Fibroblast of the aortic adventitia (primary cell): ENCODE measurements around the gene PRKG1. TPM values are rescaled to one million over a fixed set of nuclear protein-coding genes. Genes with fewer than 3 reads are reported as not detected.

ENCODE experiments used
- DNase-seq: peaks from one replicate; pipeline ENCODE4 v3.0.0-alpha.2; 2010; ENCODE audit warnings: low read depth
- H3K4me3 ChIP-seq: 2 replicates; pipeline ENCODE4 v1.5.1; 2011; ENCODE audit warnings: low read depth, mild to moderate bottlenecking, control low read depth, low read length, moderate library complexity
- total RNA-seq: library from RNA; depleted of rRNA; stranded (reverse); fragments of >200 nt; gene quantifications from 2 replicates; pipeline ENCODE4 v1.2.3, GENCODE V29; 2012; ENCODE audit warnings: low replicate concordance
- TF ChIP-seq, protein P1 (sequence below): IDR thresholded peaks from 2 replicates; pipeline ENCODE4 v1.5.1; 2011; ENCODE audit warnings: mild to moderate bottlenecking, low read length, control low read depth, inconsistent platforms; ENCODE audit not compliant: insufficient read depth

PRKG1 gene
- total RNA-seq, 1 donor, result 45.6 TPM

DNA sequence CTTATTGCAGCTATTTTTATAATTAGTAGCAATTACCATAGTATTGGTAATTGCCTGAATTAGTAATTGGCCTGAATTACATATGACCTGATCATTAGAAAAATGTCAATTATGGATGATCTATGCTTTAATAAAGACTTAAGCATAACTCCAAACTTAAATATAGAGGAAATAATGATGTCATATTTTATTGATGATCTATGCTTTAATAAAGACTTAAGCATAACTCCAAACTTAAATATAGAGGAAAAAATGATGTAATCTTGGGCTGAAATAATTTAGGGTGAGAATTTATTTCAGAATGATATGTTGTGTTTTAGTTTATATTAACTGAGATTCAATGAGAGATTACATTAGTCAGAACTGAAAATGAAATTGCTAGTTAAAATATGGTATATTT, 973.8 kb downstream of the PRKG1 start:
- H3K4me3 ChIP-seq, result no peak overlapping the region
- TF ChIP-seq, protein P1, sequence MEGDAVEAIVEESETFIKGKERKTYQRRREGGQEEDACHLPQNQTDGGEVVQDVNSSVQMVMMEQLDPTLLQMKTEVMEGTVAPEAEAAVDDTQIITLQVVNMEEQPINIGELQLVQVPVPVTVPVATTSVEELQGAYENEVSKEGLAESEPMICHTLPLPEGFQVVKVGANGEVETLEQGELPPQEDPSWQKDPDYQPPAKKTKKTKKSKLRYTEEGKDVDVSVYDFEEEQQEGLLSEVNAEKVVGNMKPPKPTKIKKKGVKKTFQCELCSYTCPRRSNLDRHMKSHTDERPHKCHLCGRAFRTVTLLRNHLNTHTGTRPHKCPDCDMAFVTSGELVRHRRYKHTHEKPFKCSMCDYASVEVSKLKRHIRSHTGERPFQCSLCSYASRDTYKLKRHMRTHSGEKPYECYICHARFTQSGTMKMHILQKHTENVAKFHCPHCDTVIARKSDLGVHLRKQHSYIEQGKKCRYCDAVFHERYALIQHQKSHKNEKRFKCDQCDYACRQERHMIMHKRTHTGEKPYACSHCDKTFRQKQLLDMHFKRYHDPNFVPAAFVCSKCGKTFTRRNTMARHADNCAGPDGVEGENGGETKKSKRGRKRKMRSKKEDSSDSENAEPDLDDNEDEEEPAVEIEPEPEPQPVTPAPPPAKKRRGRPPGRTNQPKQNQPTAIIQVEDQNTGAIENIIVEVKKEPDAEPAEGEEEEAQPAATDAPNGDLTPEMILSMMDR, result no peak

DNA sequence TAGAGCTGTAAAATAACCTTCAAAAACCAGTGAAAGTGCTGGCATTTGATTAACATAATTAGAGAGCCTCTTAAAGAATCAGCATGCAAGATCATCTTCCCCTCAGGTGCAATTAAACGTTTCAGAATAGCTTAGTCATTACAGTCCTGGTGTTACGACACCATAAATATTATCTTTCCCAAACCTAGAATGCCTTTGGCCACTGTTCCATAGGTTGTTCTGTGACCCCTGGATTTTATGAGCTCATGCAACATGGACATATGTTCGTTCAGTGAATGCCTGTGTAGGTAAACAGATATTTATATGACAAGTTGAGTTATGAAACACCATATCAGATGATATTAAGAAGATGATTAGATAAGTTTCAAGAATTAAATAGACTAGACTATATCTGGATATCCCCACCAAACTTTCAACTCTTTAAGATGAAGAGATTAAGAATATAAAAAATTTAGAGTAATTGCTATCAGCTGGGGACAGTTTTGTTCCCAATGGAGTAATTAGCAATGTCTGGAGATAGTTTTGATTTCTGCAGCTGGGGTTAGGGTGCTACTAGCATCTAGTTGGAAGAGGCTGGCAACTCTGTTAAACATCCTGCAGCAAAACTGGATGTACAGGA, 976.3 kb downstream of the PRKG1 start:
- TF ChIP-seq, protein P1, result no peak
- H3K4me3 ChIP-seq, result no peak overlapping the region
- DNase-seq, result no peak

More for the DNA sequence above, 973.8 kb downstream of the PRKG1 start:
- DNase-seq, result no peak

DNA sequence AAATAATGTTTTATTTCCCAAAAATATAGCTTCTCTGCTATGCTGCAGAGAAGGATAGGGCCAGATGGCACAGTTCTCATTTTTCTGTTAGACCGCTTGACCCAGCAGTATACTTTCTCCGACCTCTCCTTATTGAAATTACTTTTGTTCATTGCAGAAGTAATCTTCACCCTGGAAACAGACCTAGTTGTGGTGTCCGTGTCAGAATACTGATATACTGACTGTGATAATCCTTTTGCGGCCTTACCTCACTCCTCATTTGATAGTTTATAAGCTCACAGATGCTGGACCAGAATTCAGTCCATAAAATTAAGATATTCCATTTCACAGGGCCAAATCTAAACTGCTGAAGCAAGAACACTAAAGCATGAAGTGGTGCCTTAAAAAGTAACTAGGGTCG, 979.2 kb downstream of the PRKG1 start:
- no peak for DNase-seq
- TF ChIP-seq, protein P1, result no peak
- no peak overlapping the region for H3K4me3 ChIP-seq

DNA sequence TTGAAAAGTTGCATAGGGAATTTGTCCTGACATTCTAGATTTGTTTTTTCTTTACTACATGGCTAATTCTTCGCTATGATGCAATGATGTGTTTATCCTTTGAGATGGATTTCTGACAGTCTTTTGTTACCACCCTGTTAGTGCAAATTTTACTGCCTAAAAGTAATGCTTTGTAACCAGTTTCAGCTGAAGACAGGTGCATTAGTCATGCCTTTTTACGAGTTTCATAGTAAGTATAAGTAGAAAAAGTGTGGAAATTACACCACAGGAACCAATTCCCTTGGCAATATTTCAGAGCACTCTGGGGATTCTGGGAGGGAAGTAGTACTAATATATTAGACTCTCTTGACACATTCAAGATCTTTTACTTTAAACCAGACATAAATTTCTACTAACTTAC, 982.0 kb downstream of the PRKG1 start:
- H3K4me3 ChIP-seq, result no peak overlapping the region
- DNase-seq, result no peak
- TF ChIP-seq, protein P1, result no peak

DNA sequence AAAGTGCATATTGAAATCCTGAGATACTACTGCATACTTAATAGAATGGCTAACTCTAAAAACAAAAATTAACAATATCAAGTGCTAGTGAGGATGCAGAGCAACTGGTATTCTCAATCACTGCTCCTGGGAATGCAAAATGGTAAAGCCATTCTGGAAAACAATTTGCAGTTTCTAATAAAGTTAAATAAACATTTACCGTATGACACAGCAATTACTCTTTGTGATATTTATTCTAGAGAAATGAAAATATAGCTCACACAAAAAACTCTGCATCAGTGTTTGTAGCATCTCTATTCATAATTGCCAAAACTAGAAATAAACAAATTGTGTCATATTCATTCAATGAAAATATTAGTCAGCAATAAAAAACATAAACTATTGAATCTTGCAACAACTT, 984.8 kb downstream of the PRKG1 start:
- TF ChIP-seq, protein P1, result no peak
- DNase-seq, result no peak
- no peak overlapping the region for H3K4me3 ChIP-seq

DNA sequence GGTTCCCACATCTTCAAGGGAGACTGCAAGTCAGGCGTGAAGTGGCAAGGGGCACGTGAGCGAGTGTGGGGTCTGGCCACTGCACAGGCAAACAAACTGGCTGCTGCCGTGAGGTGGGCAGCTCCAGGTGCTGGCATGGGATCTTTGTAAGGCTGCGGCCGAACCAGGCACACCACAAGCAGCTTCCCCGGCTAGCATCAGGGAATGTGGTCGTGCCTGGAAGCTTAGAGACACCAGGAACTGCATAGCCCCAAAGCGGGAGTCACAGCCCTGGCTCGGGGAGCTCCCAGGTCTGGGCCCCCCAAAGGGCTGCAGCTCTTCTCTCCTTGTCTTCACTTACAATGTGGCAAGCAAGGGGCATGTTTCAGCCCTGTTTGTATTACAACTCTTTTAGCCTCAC, 988.9 kb downstream of the PRKG1 start:
- DNase-seq, result no peak
- no peak overlapping the region for H3K4me3 ChIP-seq
- TF ChIP-seq, protein P1, result no peak
